ENCODE data around the gene ING5.
A peak's percentile ranks its signal among the peaks of the same experiment; 100 is the strongest.
"Not testable (repeated sequence)": the region's sequence is repeated elsewhere in the genome, so short reads cannot be mapped to it uniquely, and the experiment has no call there.

ING5 gene

GRCh38 chr2:241728627-241729026, 26.8 kb downstream of the ING5 start:
- no peak for TF ChIP-seq CTCF (IDR thresholded peaks at IDR 0.05; ENCODE audit: low read depth, low read length, missing control alignments)
- in situ Hi-C loops (cut with HindIII; ENCODE audit: low pct_ligation_motif_present, low sequenced_read_pairs): no loop called here
- Histone ChIP-seq H3K27me3 (replicated peaks) (no peaks in the 10 kb centered on the region), H3K4me3 (ENCODE audit: low read depth, low read length) (no peak overlapping the region), H3K36me3 (replicated peaks) (peaks cover 5% of the 10 kb centered on the region), H3K27ac (no peak overlapping the region)
- DNase-seq: no peak

- in situ Hi-C loops (cut with HindIII; ENCODE audit: low pct_ligation_motif_present, low sequenced_read_pairs): no loop called here
- no peaks in the 10 kb centered on the region for H3K27me3 ChIP-seq (replicated peaks)
- no peak for TF ChIP-seq CTCF (IDR thresholded peaks at IDR 0.05; ENCODE audit: low read depth, low read length, missing control alignments)
- DNase-seq: no peak
- peaks cover 2% of the 10 kb centered on the region for H3K36me3 ChIP-seq (replicated peaks)
- no peak overlapping the region for H3K4me3 ChIP-seq (ENCODE audit: low read depth, low read length)
- H3K27ac ChIP-seq: no peak overlapping the region
These were observed 28.0 kb downstream of the ING5 start for GRCh38 chr2:241729868-241730267.

- no peak for DNase-seq
- Histone ChIP-seq H3K27ac (no peak overlapping the region), H3K4me3 (ENCODE audit: low read depth, low read length) (no peak overlapping the region), H3K27me3 (replicated peaks) (no peaks in the 10 kb centered on the region), H3K36me3 (replicated peaks) (no peaks in the 10 kb centered on the region)
- in situ Hi-C loops (cut with HindIII; ENCODE audit: low pct_ligation_motif_present, low sequenced_read_pairs): no loop called here
- no peak for TF ChIP-seq CTCF (IDR thresholded peaks at IDR 0.05; ENCODE audit: low read depth, low read length, missing control alignments)
These were observed 28.9 kb downstream of the ING5 start for GRCh38 chr2:241730671-241731293.

- in situ Hi-C loops (cut with HindIII; ENCODE audit: low pct_ligation_motif_present, low sequenced_read_pairs); H3K27ac ChIP-seq: not testable (repeated sequence)
These were observed 30.8 kb downstream of the ING5 start for GRCh38 chr2:241732513-241733186.

GRCh38 chr2:241733391-241734207, 31.8 kb downstream of the ING5 start:
- peak; percentile 15 for TF ChIP-seq CTCF (IDR thresholded peaks at IDR 0.05; ENCODE audit: low read depth, low read length, missing control alignments)
- in situ Hi-C loops (cut with HindIII; ENCODE audit: low pct_ligation_motif_present, low sequenced_read_pairs): no loop called here
- Histone ChIP-seq H3K4me3 (ENCODE audit: low read depth, low read length) (peak overlapping the region; percentile 44), H3K27ac (no peak overlapping the region), H3K36me3 (replicated peaks) (no peaks in the 10 kb centered on the region), H3K27me3 (replicated peaks) (no peaks in the 10 kb centered on the region)
- DNase-seq: no peak

More at GRCh38 chr2:241732513-241733186, 30.8 kb downstream of the ING5 start:
- DNase-seq: peak; percentile 65
- H3K4me3 ChIP-seq (ENCODE audit: low read depth, low read length); H3K36me3 ChIP-seq (replicated peaks); H3K27me3 ChIP-seq (replicated peaks): not testable (repeated sequence)
- TF ChIP-seq CTCF (IDR thresholded peaks at IDR 0.05; ENCODE audit: low read depth, low read length, missing control alignments): peak; percentile 40
